ENCODE results near the gene PYGB. TPM values are rescaled to one million over a fixed set of nuclear protein-coding genes. Genes with fewer than 3 reads are reported as not detected.

The PYGB gene
- total RNA-seq, 1 experiment from 2014 or later = 220 TPM

DNA sequence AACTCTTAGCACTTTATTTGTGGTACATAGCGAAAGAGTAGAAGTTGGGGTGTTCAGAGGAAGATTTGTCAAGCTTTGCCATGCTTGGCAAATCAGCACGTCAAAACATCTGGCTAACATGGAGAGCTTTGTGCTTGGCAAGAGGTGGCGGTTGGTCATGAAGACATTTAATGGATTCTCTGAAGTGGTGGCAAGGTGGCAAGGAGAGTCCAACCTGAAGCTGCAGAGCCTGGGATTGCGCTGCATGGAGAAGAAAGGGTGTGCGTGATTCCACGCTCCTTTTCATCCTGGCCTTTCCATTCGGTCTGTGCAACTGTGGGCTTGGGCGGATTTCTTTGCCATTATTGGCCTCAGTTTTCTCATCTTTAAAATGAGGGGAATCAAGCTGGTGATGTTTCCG is 3.1 kb downstream of the PYGB start:
- DNase-seq (ENCODE audit: low read depth, low spot score) (no peak), ATAC-seq (no peak)
- ChIA-PET POLR2A (interaction anchor here (0.6 kb wide), 1 partner anchor 258 kb away, joined by 3 read pairs; the partner anchor contains the start of gene APMAP), CTCF (no interaction called here)
- intact Hi-C loops (cut with micrococcal nuclease; ENCODE audit: unreplicated experiment) = no loop called here
- H3K4me3 ChIP-seq (ENCODE audit: low read depth in 2 of 2, low read length in 2 of 2) = peak overlapping the region; percentile 91 to 92
- peaks cover 59% of the 10 kb centered on the region for H3K4me1 ChIP-seq (ENCODE audit: control insufficient read depth, insufficient read depth, low read length)
- H3K9me3 ChIP-seq (ENCODE audit: control insufficient read depth, insufficient read depth, low read depth, low read length) = no peaks in the 10 kb centered on the region
- in situ Hi-C loops (cut with HindIII; ENCODE audit: low pct_unique_long_range_greater_than_20kb, low sequenced_read_pairs) = no loop called here
- no peaks in the 10 kb centered on the region for H3K27me3 ChIP-seq (ENCODE audit: control insufficient read depth, insufficient read depth, low read length)
- no TSS peak for BruUV-seq (replicated peaks)
- peak overlapping the region; percentile 93 for H3K27ac ChIP-seq (ENCODE audit: low read length)
- TF ChIP-seq, protein P1, sequence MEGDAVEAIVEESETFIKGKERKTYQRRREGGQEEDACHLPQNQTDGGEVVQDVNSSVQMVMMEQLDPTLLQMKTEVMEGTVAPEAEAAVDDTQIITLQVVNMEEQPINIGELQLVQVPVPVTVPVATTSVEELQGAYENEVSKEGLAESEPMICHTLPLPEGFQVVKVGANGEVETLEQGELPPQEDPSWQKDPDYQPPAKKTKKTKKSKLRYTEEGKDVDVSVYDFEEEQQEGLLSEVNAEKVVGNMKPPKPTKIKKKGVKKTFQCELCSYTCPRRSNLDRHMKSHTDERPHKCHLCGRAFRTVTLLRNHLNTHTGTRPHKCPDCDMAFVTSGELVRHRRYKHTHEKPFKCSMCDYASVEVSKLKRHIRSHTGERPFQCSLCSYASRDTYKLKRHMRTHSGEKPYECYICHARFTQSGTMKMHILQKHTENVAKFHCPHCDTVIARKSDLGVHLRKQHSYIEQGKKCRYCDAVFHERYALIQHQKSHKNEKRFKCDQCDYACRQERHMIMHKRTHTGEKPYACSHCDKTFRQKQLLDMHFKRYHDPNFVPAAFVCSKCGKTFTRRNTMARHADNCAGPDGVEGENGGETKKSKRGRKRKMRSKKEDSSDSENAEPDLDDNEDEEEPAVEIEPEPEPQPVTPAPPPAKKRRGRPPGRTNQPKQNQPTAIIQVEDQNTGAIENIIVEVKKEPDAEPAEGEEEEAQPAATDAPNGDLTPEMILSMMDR (IDR thresholded peaks at IDR 0.05) = no peak
- no peak for TF ChIP-seq POLR2AphosphoS5 (IDR thresholded peaks at IDR 0.05; ENCODE audit: low read depth, low read length)
- TF ChIP-seq REST (IDR thresholded peaks at IDR 0.05; ENCODE audit: insufficient read depth in 1 of 2, low read depth in 2 of 2, low read length in 1 of 2) = no peak
- no peak for TF ChIP-seq SIN3A (IDR thresholded peaks at IDR 0.05; ENCODE audit: borderline replicate concordance, insufficient read depth, low read depth, low read length)
- no peak for TF ChIP-seq TCF7L2 (IDR thresholded peaks at IDR 0.05; ENCODE audit: low read depth, low read length)
- peaks cover 6% of the 10 kb centered on the region for H3K36me3 ChIP-seq (ENCODE audit: control insufficient read depth, insufficient read depth, low read length)

- Histone ChIP-seq H3K4me3 (ENCODE audit: low read depth in 2 of 2, low read length in 2 of 2) (peak overlapping the region; percentile 91 to 92), H3K36me3 (ENCODE audit: control insufficient read depth, insufficient read depth, low read length) (peaks cover 6% of the 10 kb centered on the region), H3K27me3 (ENCODE audit: control insufficient read depth, insufficient read depth, low read length) (no peaks in the 10 kb centered on the region), H3K4me1 (ENCODE audit: control insufficient read depth, insufficient read depth, low read length) (peaks cover 59% of the 10 kb centered on the region), H3K9me3 (ENCODE audit: control insufficient read depth, insufficient read depth, low read depth, low read length) (no peaks in the 10 kb centered on the region), H3K27ac (ENCODE audit: low read length) (peak overlapping the region; percentile 93)
- ChIA-PET POLR2A (no interaction called here), CTCF (no interaction called here)
- no peak for ATAC-seq
- no TSS peak for BruUV-seq (replicated peaks)
- in situ Hi-C loops (cut with HindIII; ENCODE audit: low pct_unique_long_range_greater_than_20kb, low sequenced_read_pairs) (no loop called here), intact Hi-C loops (cut with micrococcal nuclease; ENCODE audit: unreplicated experiment) (no loop called here)
- no peak for DNase-seq (ENCODE audit: low read depth, low spot score)
- TF ChIP-seq TCF7L2 (IDR thresholded peaks at IDR 0.05; ENCODE audit: low read depth, low read length) (no peak), REST (IDR thresholded peaks at IDR 0.05; ENCODE audit: insufficient read depth in 1 of 2, low read depth in 2 of 2, low read length in 1 of 2) (no peak), SIN3A (IDR thresholded peaks at IDR 0.05; ENCODE audit: borderline replicate concordance, insufficient read depth, low read depth, low read length) (no peak), POLR2AphosphoS5 (IDR thresholded peaks at IDR 0.05; ENCODE audit: low read depth, low read length) (no peak)
- TF ChIP-seq, protein P1 (IDR thresholded peaks at IDR 0.05) = no peak
Observed at GRCh38 chr20:25251558-25251957, 3.7 kb downstream of the PYGB start.

Data from Panc1 (cell line).